CD14-positive monocyte (primary cell): Measurements from ENCODE around the gene RFLNA. TPM values are rescaled to one million over a fixed set of nuclear protein-coding genes. Genes with fewer than 3 reads are reported as not detected.
A peak's percentile ranks its signal among the peaks of the same experiment; 100 is the strongest.

Experiments
- DNase-seq, 3 donors: peaks; one replicate each; pipeline ENCODE4 v3.0.0-alpha.2; 2011 to 2022
- H2AFZ ChIP-seq: 2 replicates; pipeline ENCODE4 v1.6.0; 2012; ENCODE audit warnings: mild to moderate bottlenecking, low read depth, low read length, inconsistent platforms; ENCODE audit not compliant: insufficient read depth, poor library complexity, severe bottlenecking
- H3K27ac ChIP-seq, 2 donors: 1 replicate in 1 of 2; 2 replicates in 1 of 2; pipeline ENCODE4 v1.5.1; 2012 to 2013; ENCODE audit warnings: low read length in 2 of 2, control low read depth in 1 of 2, inconsistent platforms in 1 of 2, low read depth in 1 of 2, mild to moderate bottlenecking in 1 of 2
- H3K27me3 ChIP-seq, 2 donors: one replicate each; pipeline versions ENCODE4 v1.6.0 to v1.6.1; 2011 to 2013; ENCODE audit warnings: low read length in 2 of 2; ENCODE audit not compliant: control insufficient read depth in 2 of 2, insufficient read depth in 2 of 2
- H3K36me3 ChIP-seq, 2 donors: replicated peaks in 1 of 2; 1 replicate in 1 of 2; 2 replicates in 1 of 2; pipeline versions ENCODE4 v1.5.1 to v1.6.1; 2012 to 2013; ENCODE audit warnings: low read length in 2 of 2, control low read depth in 1 of 2, inconsistent platforms in 1 of 2, mild to moderate bottlenecking in 1 of 2; ENCODE audit not compliant: insufficient read depth in 2 of 2, control insufficient read depth in 1 of 2
- H3K4me1 ChIP-seq, 2 donors: 1 replicate in 1 of 2; 2 replicates in 1 of 2; pipeline versions ENCODE4 v1.5.1 to v1.6.1; 2012 to 2013; ENCODE audit warnings: low read length in 2 of 2, control low read depth in 1 of 2, inconsistent platforms in 1 of 2, mild to moderate bottlenecking in 1 of 2, moderate library complexity in 1 of 2; ENCODE audit not compliant: insufficient read depth in 2 of 2, control insufficient read depth in 1 of 2
- H3K4me2 ChIP-seq: replicated peaks from 2 replicates; pipeline ENCODE3; 2012; ENCODE audit warnings: low read length, moderate library complexity, mild to moderate bottlenecking; ENCODE audit not compliant: poor library complexity, severe bottlenecking; ENCODE audit errors: extremely low read depth
- H3K4me3 ChIP-seq, 3 experiments: fragments of 200-600 bp in 1 of 3; sonication (generic) in 1 of 3; replicated peaks in 1 of 3; 1 replicate in 2 of 3; 2 replicates in 1 of 3; pipeline ENCODE4 v1.5.1; 2011 to 2013; ENCODE audit warnings: low read length in 3 of 3, mild to moderate bottlenecking in 3 of 3, control low read depth in 2 of 3, low read depth in 2 of 3, inconsistent platforms in 1 of 3, moderate library complexity in 1 of 3
- H3K79me2 ChIP-seq: 2 replicates; pipeline ENCODE4 v1.6.0; 2012; ENCODE audit warnings: mild to moderate bottlenecking, control low read depth, inconsistent platforms, low read length, moderate library complexity; ENCODE audit not compliant: insufficient read depth
- H3K9ac ChIP-seq: 2 replicates; pipeline ENCODE4 v1.6.0; 2017; ENCODE audit warnings: low read length, mild to moderate bottlenecking; ENCODE audit not compliant: insufficient read depth, poor library complexity, severe bottlenecking
- H3K9me3 ChIP-seq, 2 donors: replicated peaks in 1 of 2; 1 replicate in 1 of 2; 2 replicates in 1 of 2; pipeline versions ENCODE4 v1.5.1 to v1.6.1; 2012 to 2013; ENCODE audit warnings: low read length in 2 of 2, control low read depth in 1 of 2; ENCODE audit not compliant: control insufficient read depth in 1 of 2, insufficient read depth in 1 of 2
- H4K20me1 ChIP-seq: 2 replicates; pipeline ENCODE4 v1.6.0; 2012; ENCODE audit warnings: mild to moderate bottlenecking, low read length, control low read depth, moderate library complexity; ENCODE audit not compliant: insufficient read depth
- H3K27ac Mint-ChIP-seq, 7 donors: one replicate each; pipeline ENCODE4 v1.8.0; 2020; ENCODE audit warnings: mild to moderate bottlenecking in 7 of 7, mixed read lengths in 7 of 7, moderate library complexity in 6 of 7, inconsistent platforms in 2 of 7
- H3K27me3 Mint-ChIP-seq, 3 donors: one replicate each; pipeline ENCODE4 v1.8.0; 2021 to 2022; ENCODE audit warnings: low read depth in 3 of 3, mild to moderate bottlenecking in 3 of 3, mixed read lengths in 3 of 3, moderate library complexity in 3 of 3, inconsistent platforms in 1 of 3
- H3K36me3 Mint-ChIP-seq, 2 donors: one replicate each; pipeline ENCODE4 v1.8.0; 2020; ENCODE audit warnings: mixed read lengths in 2 of 2, inconsistent platforms in 1 of 2, mild to moderate bottlenecking in 1 of 2
- H3K4me1 Mint-ChIP-seq: one replicate; pipeline ENCODE4 v1.8.0; 2020; ENCODE audit warnings: mild to moderate bottlenecking, mixed read lengths
- H3K4me3 Mint-ChIP-seq, 2 donors: one replicate each; pipeline ENCODE4 v1.8.0; 2020; ENCODE audit warnings: mild to moderate bottlenecking in 2 of 2, mixed read lengths in 2 of 2, moderate library complexity in 1 of 2
- H3K9me3 Mint-ChIP-seq, 7 donors: one replicate each; pipeline ENCODE4 v1.8.0; 2020 to 2022; ENCODE audit warnings: mixed read lengths in 7 of 7, mild to moderate bottlenecking in 6 of 7, moderate library complexity in 6 of 7, inconsistent platforms in 2 of 7
- WGBS: methylation state at CpG from one replicate; pipeline ENCODE4 v1.1.5; 2013; ENCODE audit warnings: missing lambda C conversion rate; ENCODE audit not compliant: insufficient coverage; 5-methylcytosine and 5-hydroxymethylcytosine counted together
- intact Hi-C, 2 donors: fragments of 100-400 bp; cut with micrococcal nuclease; formaldehyde crosslinking; loops; one replicate each; pipeline versions ENCODE4 v1.15.0 to v1.15.1; 2023
- polyA plus RNA-seq, 3 donors: library from polyadenylated mRNA; depleted of rRNA in 1 of 3; unstranded in 2 of 3; stranded (reverse) in 1 of 3; fragments of 300-500 nt in 2 of 3; fragments of >200 nt in 1 of 3; fragmentation: Illumina TruSeq in 2 of 3; gene quantifications; 1 replicate in 2 of 3; 2 replicates in 1 of 3; pipeline ENCODE4 v1.2.3, GENCODE V29; 2012 to 2021
- TF ChIP-seq, protein P1 (sequence below): fragments of 200-600 bp; IDR thresholded peaks from one replicate; pipeline ENCODE4 v1.8.0; 2022; ENCODE audit warnings: antibody characterized with exemption, mild to moderate bottlenecking

Gene RFLNA
- polyA plus RNA-seq, 3 donors: not detected

- Histone ChIP-seq H3K27ac (no peak overlapping the region), H3K9me3 (no peaks in the 10 kb centered on the region), H3K4me1 (peaks cover 8 to 16% of the 10 kb centered on the region in 2 donors), H3K9ac (no peak overlapping the region), H2AFZ (no peak overlapping the region), H3K36me3 (no peaks in the 10 kb centered on the region), H3K79me2 (no peaks in the 10 kb centered on the region), H4K20me1 (no peaks in the 10 kb centered on the region), H3K4me2 (no peak overlapping the region), H3K4me3 (no peak overlapping the region), H3K27me3 (peaks cover 17 to 44% of the 10 kb centered on the region in 2 donors)
- H3K9me3 Mint-ChIP-seq: peaks cover 0 to 18% (median 3%) of the 10 kb centered on the region in 7 donors
- WGBS: under 1% methylated on average over 14 of the region's 21 CpGs
- DNase-seq: no peak
- H3K27ac Mint-ChIP-seq: peak overlapping the region in 1 of 7 donors; percentile 17
- peaks cover 13% of the 10 kb centered on the region for H3K4me1 Mint-ChIP-seq
- intact Hi-C loops: no loop called here
- TF ChIP-seq, protein P1, sequence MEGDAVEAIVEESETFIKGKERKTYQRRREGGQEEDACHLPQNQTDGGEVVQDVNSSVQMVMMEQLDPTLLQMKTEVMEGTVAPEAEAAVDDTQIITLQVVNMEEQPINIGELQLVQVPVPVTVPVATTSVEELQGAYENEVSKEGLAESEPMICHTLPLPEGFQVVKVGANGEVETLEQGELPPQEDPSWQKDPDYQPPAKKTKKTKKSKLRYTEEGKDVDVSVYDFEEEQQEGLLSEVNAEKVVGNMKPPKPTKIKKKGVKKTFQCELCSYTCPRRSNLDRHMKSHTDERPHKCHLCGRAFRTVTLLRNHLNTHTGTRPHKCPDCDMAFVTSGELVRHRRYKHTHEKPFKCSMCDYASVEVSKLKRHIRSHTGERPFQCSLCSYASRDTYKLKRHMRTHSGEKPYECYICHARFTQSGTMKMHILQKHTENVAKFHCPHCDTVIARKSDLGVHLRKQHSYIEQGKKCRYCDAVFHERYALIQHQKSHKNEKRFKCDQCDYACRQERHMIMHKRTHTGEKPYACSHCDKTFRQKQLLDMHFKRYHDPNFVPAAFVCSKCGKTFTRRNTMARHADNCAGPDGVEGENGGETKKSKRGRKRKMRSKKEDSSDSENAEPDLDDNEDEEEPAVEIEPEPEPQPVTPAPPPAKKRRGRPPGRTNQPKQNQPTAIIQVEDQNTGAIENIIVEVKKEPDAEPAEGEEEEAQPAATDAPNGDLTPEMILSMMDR: no peak
- peak overlapping the region in 1 of 2 donors; percentile 78 for H3K4me3 Mint-ChIP-seq
- peaks cover 36 to 46% (median 45%) of the 10 kb centered on the region in 3 donors for H3K27me3 Mint-ChIP-seq
- no peaks in the 10 kb centered on the region for H3K36me3 Mint-ChIP-seq
Observed at GRCh38 chr12:124296295-124296915, 1.5 kb downstream of the RFLNA start.

DNA sequence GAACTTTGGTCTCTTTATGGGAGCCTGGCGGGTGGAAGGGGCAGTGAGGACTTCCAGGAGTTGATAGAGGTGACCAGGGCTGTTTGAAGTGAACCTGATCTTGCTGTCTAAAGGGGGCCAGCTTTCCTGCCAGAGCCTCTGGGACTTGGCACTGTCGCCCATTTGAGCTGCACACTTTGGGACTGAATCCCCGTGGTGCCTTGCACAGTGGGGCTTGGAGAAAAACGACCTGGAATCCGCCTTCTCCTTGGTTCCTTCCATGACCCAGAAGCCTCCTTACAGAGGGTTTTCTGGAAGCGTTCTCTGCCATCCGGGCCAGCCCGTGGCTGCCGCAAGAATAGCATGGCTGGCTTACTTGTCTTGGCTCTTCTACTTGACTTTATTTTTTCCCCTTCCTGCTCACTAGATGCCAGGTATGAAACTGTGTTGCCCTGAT, 2.0 kb downstream of the RFLNA start:
- no peaks in the 10 kb centered on the region for H4K20me1 ChIP-seq
- H3K4me3 Mint-ChIP-seq: peak overlapping the region in 1 of 2 donors; percentile 78
- no peak overlapping the region for H3K4me2 ChIP-seq
- peaks cover 17 to 44% of the 10 kb centered on the region in 2 donors for H3K27me3 ChIP-seq
- H3K27me3 Mint-ChIP-seq: peaks cover 36 to 45% (median 44%) of the 10 kb centered on the region in 3 donors
- H3K4me3 ChIP-seq: no peak overlapping the region
- intact Hi-C loops: no loop called here
- 90% methylated on average over 9 of the region's 9 CpGs for WGBS
- peaks cover 8 to 16% of the 10 kb centered on the region in 2 donors for H3K4me1 ChIP-seq
- no peaks in the 10 kb centered on the region for H3K79me2 ChIP-seq
- H3K36me3 ChIP-seq: no peaks in the 10 kb centered on the region
- no peak overlapping the region for H2AFZ ChIP-seq
- no peaks in the 10 kb centered on the region for H3K36me3 Mint-ChIP-seq
- no peak overlapping the region for H3K9ac ChIP-seq
- TF ChIP-seq, protein P1: no peak
- H3K9me3 ChIP-seq: no peaks in the 10 kb centered on the region
- no peak overlapping the region for H3K27ac ChIP-seq
- peaks cover 13% of the 10 kb centered on the region for H3K4me1 Mint-ChIP-seq
- no peak for DNase-seq
- H3K9me3 Mint-ChIP-seq: peaks cover 0 to 18% (median 3%) of the 10 kb centered on the region in 7 donors
- H3K27ac Mint-ChIP-seq: no peak overlapping the region
